HepG2 (cell line): ENCODE results near the gene CFL1. TPM values are rescaled to one million over a fixed set of nuclear protein-coding genes. Genes with fewer than 3 reads are reported as not detected.

ENCODE experiments used
- POGK ChIP-seq: sonication (generic); formaldehyde crosslinking; conservative IDR thresholded peaks from 2 replicates; pipeline ENCODE4 v1.8.0; 2022; ENCODE audit warnings: mild to moderate bottlenecking, moderate library complexity, missing genetic modification reagents
- RCOR2 ChIP-seq: IDR thresholded peaks from 2 replicates; pipeline ENCODE4 v1.6.1; 2016; ENCODE audit warnings: missing biosample characterization, missing genetic modification reagents
- SRSF9 ChIP-seq: fragments of 200-400 bp; formaldehyde crosslinking; IDR thresholded peaks from 2 replicates; pipeline ENCODE4 v1.6.1; 2018; ENCODE audit warnings: borderline replicate concordance, mild to moderate bottlenecking, low read depth, low read length; ENCODE audit not compliant: insufficient read depth, poor library complexity, severe bottlenecking
- TMF1 ChIP-seq: sonication (generic); formaldehyde crosslinking; IDR thresholded peaks from 2 replicates; pipeline ENCODE4 v1.8.1; 2022; ENCODE audit warnings: low read depth, missing genetic modification reagents
- WIZ ChIP-seq: sonication (generic); formaldehyde crosslinking; IDR thresholded peaks from 2 replicates; pipeline ENCODE4 v1.5.1; 2020; ENCODE audit warnings: mild to moderate bottlenecking, missing genetic modification reagents
- ZNF235 ChIP-seq: sonication (generic); formaldehyde crosslinking; IDR thresholded peaks from 2 replicates; pipeline ENCODE4 v1.8.1; 2023; ENCODE audit warnings: mild to moderate bottlenecking, missing genetic modification reagents, borderline replicate concordance
- ZNF280D ChIP-seq: sonication (generic); formaldehyde crosslinking; IDR thresholded peaks from 2 replicates; pipeline ENCODE4 v1.5.1; 2020; ENCODE audit warnings: mild to moderate bottlenecking, missing genetic modification reagents
- ZNF44 ChIP-seq: sonication (generic); formaldehyde crosslinking; IDR thresholded peaks from 2 replicates; pipeline ENCODE4 v1.5.1; 2020; ENCODE audit warnings: mild to moderate bottlenecking, missing genetic modification reagents
- ZNF570 ChIP-seq: sonication (generic); formaldehyde crosslinking; IDR thresholded peaks from 2 replicates; pipeline ENCODE4 v1.4.0; 2020; ENCODE audit warnings: mild to moderate bottlenecking, missing genetic modification reagents, borderline replicate concordance
- ZZZ3 ChIP-seq: sonication (generic); formaldehyde crosslinking; IDR thresholded peaks from 2 replicates; pipeline ENCODE4 v1.4.0; 2020; ENCODE audit warnings: missing genetic modification reagents, mild to moderate bottlenecking, borderline replicate concordance
- polyA plus RNA-seq, 8 experiments: library from polyadenylated mRNA; depleted of rRNA in 3 of 8; stranded (reverse) in 7 of 8; unstranded in 1 of 8; fragments of >200 nt; fragmentation: Illumina TruSeq in 4 of 8; extraction: Trizol in 4 of 8; gene quantifications; 2 replicates each; pipeline versions ENCODE4 v1.2.1 to v1.2.3, GENCODE V29; 2011 to 2016; ENCODE audit warnings: low read depth in 4 of 8, missing spikeins in 1 of 8, mixed read lengths in 1 of 8; ENCODE audit not compliant: insufficient read depth in 1 of 8
- total RNA-seq, 5 experiments: library from RNA; depleted of rRNA; stranded (reverse); fragments of >200 nt; fragmentation: Illumina TruSeq; extraction: Trizol; gene quantifications; 2 replicates each; pipeline ENCODE4 v1.2.3, GENCODE V29; 2016; ENCODE audit warnings: low read depth in 1 of 5
- TF ChIP-seq, protein P1 (sequence below): sonication (generic); formaldehyde crosslinking; IDR thresholded peaks from 2 replicates; pipeline ENCODE4 v1.8.1; 2023; ENCODE audit warnings: mild to moderate bottlenecking, missing genetic modification reagents
- TF ChIP-seq, protein P2 (sequence below): sonication (generic); formaldehyde crosslinking; conservative IDR thresholded peaks from 2 replicates; pipeline ENCODE4 v1.8.0; 2022; ENCODE audit warnings: low read depth, missing genetic modification reagents
- TF ChIP-seq, protein P3 (sequence below): sonication (generic); formaldehyde crosslinking; conservative IDR thresholded peaks from 2 replicates; pipeline ENCODE4 v1.8.0; 2022; ENCODE audit warnings: missing genetic modification reagents
- TF ChIP-seq, protein P4 (sequence below): sonication (generic); formaldehyde crosslinking; IDR thresholded peaks from 2 replicates; pipeline ENCODE4 v1.9.0; 2021; ENCODE audit warnings: missing genetic modification reagents, mild to moderate bottlenecking, borderline replicate concordance

The CFL1 gene
- total and polyA plus RNA-seq, 2 of the 13 experiments (the other 11 are each of a cell fraction or from before 2014, with no cell fraction given) = 379 to 383 TPM

GRCh38 chr11:65888163-65888814 lies 30.3 kb upstream of the CFL1 start, which contains the start of gene FIBP (continued):
- TF ChIP-seq, protein P1, sequence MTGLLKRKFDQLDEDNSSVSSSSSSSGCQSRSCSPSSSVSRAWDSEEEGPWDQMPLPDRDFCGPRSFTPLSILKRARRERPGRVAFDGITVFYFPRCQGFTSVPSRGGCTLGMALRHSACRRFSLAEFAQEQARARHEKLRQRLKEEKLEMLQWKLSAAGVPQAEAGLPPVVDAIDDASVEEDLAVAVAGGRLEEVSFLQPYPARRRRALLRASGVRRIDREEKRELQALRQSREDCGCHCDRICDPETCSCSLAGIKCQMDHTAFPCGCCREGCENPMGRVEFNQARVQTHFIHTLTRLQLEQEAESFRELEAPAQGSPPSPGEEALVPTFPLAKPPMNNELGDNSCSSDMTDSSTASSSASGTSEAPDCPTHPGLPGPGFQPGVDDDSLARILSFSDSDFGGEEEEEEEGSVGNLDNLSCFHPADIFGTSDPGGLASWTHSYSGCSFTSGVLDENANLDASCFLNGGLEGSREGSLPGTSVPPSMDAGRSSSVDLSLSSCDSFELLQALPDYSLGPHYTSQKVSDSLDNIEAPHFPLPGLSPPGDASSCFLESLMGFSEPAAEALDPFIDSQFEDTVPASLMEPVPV = peak; percentile 59; the same call in 1 of the 2 replicates
- TF ChIP-seq RCOR2 = no peak
- no peak for TF ChIP-seq SRSF9
- no peak for TF ChIP-seq ZNF235 (CRISPR knock-in tag)
- no peak for TF ChIP-seq ZZZ3 (CRISPR knock-in tag)
- TF ChIP-seq, protein P2, sequence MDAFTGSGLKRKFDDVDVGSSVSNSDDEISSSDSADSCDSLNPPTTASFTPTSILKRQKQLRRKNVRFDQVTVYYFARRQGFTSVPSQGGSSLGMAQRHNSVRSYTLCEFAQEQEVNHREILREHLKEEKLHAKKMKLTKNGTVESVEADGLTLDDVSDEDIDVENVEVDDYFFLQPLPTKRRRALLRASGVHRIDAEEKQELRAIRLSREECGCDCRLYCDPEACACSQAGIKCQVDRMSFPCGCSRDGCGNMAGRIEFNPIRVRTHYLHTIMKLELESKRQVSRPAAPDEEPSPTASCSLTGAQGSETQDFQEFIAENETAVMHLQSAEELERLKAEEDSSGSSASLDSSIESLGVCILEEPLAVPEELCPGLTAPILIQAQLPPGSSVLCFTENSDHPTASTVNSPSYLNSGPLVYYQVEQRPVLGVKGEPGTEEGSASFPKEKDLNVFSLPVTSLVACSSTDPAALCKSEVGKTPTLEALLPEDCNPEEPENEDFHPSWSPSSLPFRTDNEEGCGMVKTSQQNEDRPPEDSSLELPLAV (CRISPR knock-in tag) = no peak
- peak; percentile 30; the same call in 1 of the 2 replicates for TF ChIP-seq TMF1
- TF ChIP-seq ZNF280D (CRISPR knock-in tag) = no peak
- TF ChIP-seq, protein P3, sequence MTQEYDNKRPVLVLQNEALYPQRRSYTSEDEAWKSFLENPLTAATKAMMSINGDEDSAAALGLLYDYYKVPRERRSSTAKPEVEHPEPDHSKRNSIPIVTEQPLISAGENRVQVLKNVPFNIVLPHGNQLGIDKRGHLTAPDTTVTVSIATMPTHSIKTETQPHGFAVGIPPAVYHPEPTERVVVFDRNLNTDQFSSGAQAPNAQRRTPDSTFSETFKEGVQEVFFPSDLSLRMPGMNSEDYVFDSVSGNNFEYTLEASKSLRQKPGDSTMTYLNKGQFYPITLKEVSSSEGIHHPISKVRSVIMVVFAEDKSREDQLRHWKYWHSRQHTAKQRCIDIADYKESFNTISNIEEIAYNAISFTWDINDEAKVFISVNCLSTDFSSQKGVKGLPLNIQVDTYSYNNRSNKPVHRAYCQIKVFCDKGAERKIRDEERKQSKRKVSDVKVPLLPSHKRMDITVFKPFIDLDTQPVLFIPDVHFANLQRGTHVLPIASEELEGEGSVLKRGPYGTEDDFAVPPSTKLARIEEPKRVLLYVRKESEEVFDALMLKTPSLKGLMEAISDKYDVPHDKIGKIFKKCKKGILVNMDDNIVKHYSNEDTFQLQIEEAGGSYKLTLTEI (CRISPR knock-in tag) = no peak
- TF ChIP-seq ZNF44 = no peak
- TF ChIP-seq ZNF570 (CRISPR knock-in tag) = no peak
- peak; percentile 79 for TF ChIP-seq POGK (CRISPR knock-in tag)
- peak; percentile 17; the same call in 1 of the 2 replicates for TF ChIP-seq WIZ
- TF ChIP-seq, protein P4, sequence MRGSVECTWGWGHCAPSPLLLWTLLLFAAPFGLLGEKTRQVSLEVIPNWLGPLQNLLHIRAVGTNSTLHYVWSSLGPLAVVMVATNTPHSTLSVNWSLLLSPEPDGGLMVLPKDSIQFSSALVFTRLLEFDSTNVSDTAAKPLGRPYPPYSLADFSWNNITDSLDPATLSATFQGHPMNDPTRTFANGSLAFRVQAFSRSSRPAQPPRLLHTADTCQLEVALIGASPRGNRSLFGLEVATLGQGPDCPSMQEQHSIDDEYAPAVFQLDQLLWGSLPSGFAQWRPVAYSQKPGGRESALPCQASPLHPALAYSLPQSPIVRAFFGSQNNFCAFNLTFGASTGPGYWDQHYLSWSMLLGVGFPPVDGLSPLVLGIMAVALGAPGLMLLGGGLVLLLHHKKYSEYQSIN (CRISPR knock-in tag) = no peak
